Erythroblast (primary cell): ENCODE measurements around the gene APOC3.

Source experiments
- GATA1 ChIP-seq: IDR thresholded peaks from 2 replicates; pipeline ENCODE4 v1.6.1; 2011; ENCODE audit warnings: low read depth, mild to moderate bottlenecking, control low read depth, low read length, moderate library complexity
- POLR2A ChIP-seq: IDR thresholded peaks from 2 replicates; pipeline ENCODE4 v1.6.1; 2011; ENCODE audit warnings: mild to moderate bottlenecking, low read length

GRCh38 chr11:116794851-116795250 lies 34.9 kb upstream of the APOC3 start:
- TF ChIP-seq POLR2A (no peak), GATA1 (no peak)
